OCI-LY1 (cell line): Measurements from ENCODE around the gene TUBGCP5.

Experiments used
- CTCF ChIP-seq: fragments of 200-600 bp; sonication (generic), shearing (Covaris generic); IDR thresholded peaks from 2 replicates; pipeline ENCODE4 v1.5.1; 2017; ENCODE audit warnings: mild to moderate bottlenecking, antibody characterized with exemption, low read length, moderate library complexity, mixed read lengths
- EZH2 ChIP-seq: fragments of 200-600 bp; sonication (generic), shearing (Covaris generic); IDR thresholded peaks from 2 replicates; pipeline ENCODE4 v1.8.0; 2017; ENCODE audit warnings: borderline replicate concordance, mixed run types, mild to moderate bottlenecking, antibody characterized with exemption, low read length, moderate library complexity, mixed read lengths

GRCh38 chr15:23038726-23039142, 635 bp downstream of the TUBGCP5 start:
- TF ChIP-seq CTCF (no peak), EZH2 (no peak)
